NCI-H2107 (cell line): ENCODE results near the gene TNNT2.
A peak's percentile ranks its signal among the peaks of the same experiment; 100 is the strongest.

ENCODE experiments used
- DNase-seq: peaks from one replicate; lab custom pipeline; 2025; lab: John Stamatoyannopoulos, UW

The TNNT2 gene

GRCh38 chr1:201377611-201378092, at the start of gene TNNT2:
TNNT2 (minus strand) TSS chr1:201377680; CDS start chr1:201373254, 4,426 bp downstream.
- no peak for DNase-seq

GRCh38 chr1:201426479-201427310, 49.2 kb upstream of the TNNT2 start:
- no peak for DNase-seq

GRCh38 chr1:201424146-201424545, 46.7 kb upstream of the TNNT2 start:
- DNase-seq: no peak

GRCh38 chr1:201423655-201424054, 46.2 kb upstream of the TNNT2 start:
- no peak for DNase-seq

GRCh38 chr1:201422436-201423030, 45.1 kb upstream of the TNNT2 start:
- no peak for DNase-seq

GRCh38 chr1:201422026-201422425, 44.5 kb upstream of the TNNT2 start:
- no peak for DNase-seq

GRCh38 chr1:201421041-201421440, 43.6 kb upstream of the TNNT2 start:
- DNase-seq: no peak

- no peak for DNase-seq
Measured at GRCh38 chr1:201420608-201421002, 43.1 kb upstream of the TNNT2 start.

GRCh38 chr1:201419746-201420607, 42.5 kb upstream of the TNNT2 start:
- no peak for DNase-seq

GRCh38 chr1:201419256-201419655, 41.8 kb upstream of the TNNT2 start:
- no peak for DNase-seq

GRCh38 chr1:201418461-201418860, 41.0 kb upstream of the TNNT2 start:
- DNase-seq: no peak

GRCh38 chr1:201414051-201414738, 36.7 kb upstream of the TNNT2 start:
- DNase-seq: no peak

- DNase-seq: no peak
Measured at GRCh38 chr1:201411292-201411691, 33.8 kb upstream of the TNNT2 start.

GRCh38 chr1:201409440-201409839, 32.0 kb upstream of the TNNT2 start:
- DNase-seq: no peak

- no peak for DNase-seq
Measured at GRCh38 chr1:201408834-201409200, 31.3 kb upstream of the TNNT2 start.

GRCh38 chr1:201408176-201408833, 30.8 kb upstream of the TNNT2 start:
- peak; percentile 68 for DNase-seq

GRCh38 chr1:201406831-201407406, 29.4 kb upstream of the TNNT2 start:
- no peak for DNase-seq

GRCh38 chr1:201405484-201405831, 28.0 kb upstream of the TNNT2 start:
- DNase-seq: no peak

GRCh38 chr1:201404722-201405483, 27.4 kb upstream of the TNNT2 start:
- no peak for DNase-seq

- DNase-seq: no peak
Measured at GRCh38 chr1:201404055-201404454, 26.6 kb upstream of the TNNT2 start.
